Prostate gland (tissue), 2 donors: ENCODE measurements around the gene LRRC8A.

Experiments
- CTCF ChIP-seq, 4 experiments: fragments of 200-600 bp in 2 of 4; fragments of 450-650 bp in 2 of 4; sonication (generic) in 2 of 4; IDR thresholded peaks; 1 replicate in 3 of 4; 2 replicates in 1 of 4; pipeline ENCODE4 v1.5.1; 2016 to 2019; ENCODE audit warnings: antibody characterized with exemption in 4 of 4, mild to moderate bottlenecking in 2 of 4, moderate library complexity in 2 of 4
- POLR2A ChIP-seq: fragments of 450-650 bp; IDR thresholded peaks from one replicate; pipeline ENCODE4 v1.6.1; 2016; ENCODE audit warnings: antibody characterized with exemption, mild to moderate bottlenecking

GRCh38 chr9:128940946-128941755 is 59.2 kb downstream of the LRRC8A start:
- TF ChIP-seq POLR2A (no peak), CTCF (IDR thresholded peaks at IDR 0.05) (no peak)
